ENCODE measurements around the gene TULP4.

The TULP4 gene

DNA sequence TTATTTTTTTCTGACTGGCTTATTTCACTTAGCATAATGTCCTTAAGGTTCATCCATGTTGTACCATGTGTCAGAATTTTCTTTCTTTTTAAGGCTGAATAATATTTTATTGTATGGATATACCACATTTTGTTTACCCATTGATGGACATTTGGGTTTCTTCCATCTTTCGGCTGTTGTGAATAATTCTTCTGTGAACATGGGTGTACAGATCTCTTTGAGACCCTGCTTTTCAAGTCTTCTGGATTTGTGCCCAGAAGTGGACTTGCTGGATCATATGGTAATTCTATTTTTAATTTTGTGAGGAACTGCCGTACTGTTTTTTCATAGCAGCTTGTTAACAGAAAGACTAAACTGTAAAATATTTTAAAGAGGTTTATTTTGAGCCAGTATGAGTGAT is 153.0 kb downstream of the TULP4 start:
- H2BK120ac ChIP-seq (ENCODE audit: insufficient read depth, low read length, poor library complexity): no peak overlapping the region
- H2AFZ ChIP-seq (ENCODE audit: insufficient read depth, low read length, poor library complexity): no peak overlapping the region
- H3K27me3 ChIP-seq (ENCODE audit: insufficient read depth, low read length): no peaks in the 10 kb centered on the region
- no peaks in the 10 kb centered on the region for H3K9me3 ChIP-seq (ENCODE audit: insufficient read depth, low read depth, low read length)
- H4K8ac ChIP-seq (ENCODE audit: low read depth, low read length): no peak overlapping the region
- WGBS (ENCODE audit: extremely low coverage, insufficient coverage, insufficient read length): no CpG with 5 or more reads among the region's 2 CpGs
- no peak overlapping the region for H2BK5ac ChIP-seq (ENCODE audit: low read depth, low read length, poor library complexity)
- H4K12ac ChIP-seq (ENCODE audit: low read depth, low read length): no peak overlapping the region
- H4K91ac ChIP-seq (ENCODE audit: low read depth, low read length): no peak overlapping the region
- H3K27ac ChIP-seq (ENCODE audit: low read depth, low read length): no peak overlapping the region
- H3K4ac ChIP-seq (ENCODE audit: low read depth, low read length): no peak overlapping the region
- DNase-seq: no peak
- peaks cover 13% of the 10 kb centered on the region in 2 experiments for H3K36me3 ChIP-seq (ENCODE audit: control insufficient read depth in 1 of 2, insufficient read depth in 2 of 2, low read length in 2 of 2)
- H3K4me1 ChIP-seq (ENCODE audit: control insufficient read depth in 1 of 2, insufficient read depth in 2 of 2, low read length in 2 of 2): no peaks in the 10 kb centered on the region
- no peak overlapping the region for H3K4me3 ChIP-seq (ENCODE audit: low read depth, low read length)
- H3K4me2 ChIP-seq (ENCODE audit: low read length): no peak overlapping the region
- H3K9ac ChIP-seq (ENCODE audit: low read length): no peak overlapping the region
- H3K23ac ChIP-seq (ENCODE audit: low read length): no peak overlapping the region
- no peak overlapping the region for H2AK5ac ChIP-seq (ENCODE audit: low read length)
- no peak overlapping the region for H2BK12ac ChIP-seq (ENCODE audit: low read length)
- H3K14ac ChIP-seq (ENCODE audit: low read length): no peak overlapping the region
- no peaks in the 10 kb centered on the region for H3K79me1 ChIP-seq (ENCODE audit: low read length)
- H3K18ac ChIP-seq (ENCODE audit: low read length): no peak overlapping the region
- H3K79me2 ChIP-seq (ENCODE audit: control insufficient read depth, insufficient read depth, low read length, poor library complexity): no peaks in the 10 kb centered on the region

DNA sequence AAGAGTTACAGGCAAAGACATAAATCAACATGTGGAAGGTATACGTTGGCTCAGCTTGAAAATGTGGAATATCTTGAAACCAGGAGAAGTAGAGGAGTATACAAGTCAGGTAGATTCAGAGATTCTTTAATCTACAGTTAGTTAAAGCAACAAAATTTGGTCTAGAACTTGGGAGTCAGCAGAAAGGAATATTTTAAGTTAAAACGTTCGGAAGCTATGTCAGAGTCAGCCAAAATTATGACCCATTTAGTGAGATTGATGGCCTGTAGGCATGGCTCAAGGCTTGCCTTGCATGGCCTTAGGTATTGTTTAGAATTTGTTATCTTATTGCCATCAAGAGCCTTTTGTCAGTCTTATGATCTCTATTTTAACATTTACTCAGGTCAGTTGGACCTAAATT is 153.5 kb downstream of the TULP4 start:
- Histone ChIP-seq H3K4ac (ENCODE audit: low read depth, low read length) (no peak overlapping the region), H3K27ac (ENCODE audit: low read depth, low read length) (no peak overlapping the region), H3K9ac (ENCODE audit: low read length) (no peak overlapping the region), H3K79me1 (ENCODE audit: low read length) (no peaks in the 10 kb centered on the region), H3K27me3 (ENCODE audit: insufficient read depth, low read length) (no peaks in the 10 kb centered on the region), H2AK5ac (ENCODE audit: low read length) (no peak overlapping the region), H3K4me1 (ENCODE audit: control insufficient read depth in 1 of 2, insufficient read depth in 2 of 2, low read length in 2 of 2) (no peaks in the 10 kb centered on the region), H3K18ac (ENCODE audit: low read length) (no peak overlapping the region), H3K9me3 (ENCODE audit: insufficient read depth, low read depth, low read length) (no peaks in the 10 kb centered on the region), H3K4me3 (ENCODE audit: low read depth, low read length) (no peak overlapping the region), H2AFZ (ENCODE audit: insufficient read depth, low read length, poor library complexity) (no peak overlapping the region), H3K14ac (ENCODE audit: low read length) (no peak overlapping the region), H3K23ac (ENCODE audit: low read length) (no peak overlapping the region), H3K4me2 (ENCODE audit: low read length) (no peak overlapping the region), H2BK12ac (ENCODE audit: low read length) (no peak overlapping the region), H4K8ac (ENCODE audit: low read depth, low read length) (no peak overlapping the region), H4K91ac (ENCODE audit: low read depth, low read length) (no peak overlapping the region), H3K36me3 (ENCODE audit: control insufficient read depth in 1 of 2, insufficient read depth in 2 of 2, low read length in 2 of 2) (peaks cover 13% of the 10 kb centered on the region in 2 experiments), H2BK5ac (ENCODE audit: low read depth, low read length, poor library complexity) (no peak overlapping the region), H4K12ac (ENCODE audit: low read depth, low read length) (no peak overlapping the region), H2BK120ac (ENCODE audit: insufficient read depth, low read length, poor library complexity) (no peak overlapping the region), H3K79me2 (ENCODE audit: control insufficient read depth, insufficient read depth, low read length, poor library complexity) (no peaks in the 10 kb centered on the region)
- WGBS (ENCODE audit: extremely low coverage, insufficient coverage, insufficient read length): no CpG with 5 or more reads among the region's 3 CpGs
- DNase-seq: peak in 1 of 2 donors; percentile 41

DNA sequence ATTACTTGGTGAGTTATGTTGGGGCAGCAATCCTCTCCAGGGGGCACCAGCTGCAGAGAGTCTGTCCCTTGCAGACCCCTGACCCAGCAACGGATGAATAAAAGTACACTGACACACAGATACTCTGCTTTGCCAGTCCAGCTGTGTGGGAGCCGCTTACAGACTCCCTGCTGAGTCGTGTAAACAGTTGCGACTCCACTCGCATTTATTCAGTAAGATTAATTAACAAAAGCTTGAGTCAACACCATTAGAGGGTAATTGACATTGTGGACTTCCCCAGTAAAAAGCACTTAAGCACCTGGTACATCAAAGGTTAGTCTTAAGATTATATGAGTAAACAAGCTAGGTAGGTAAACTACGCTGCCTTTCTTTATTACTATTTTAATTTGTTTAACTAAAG is 155.7 kb downstream of the TULP4 start:
- H3K27me3 ChIP-seq (ENCODE audit: insufficient read depth, low read length): no peaks in the 10 kb centered on the region
- no peak overlapping the region for H2AK5ac ChIP-seq (ENCODE audit: low read length)
- H2BK120ac ChIP-seq (ENCODE audit: insufficient read depth, low read length, poor library complexity): no peak overlapping the region
- no peaks in the 10 kb centered on the region for H3K4me1 ChIP-seq (ENCODE audit: control insufficient read depth in 1 of 2, insufficient read depth in 2 of 2, low read length in 2 of 2)
- no CpG with 5 or more reads among the region's 6 CpGs for WGBS (ENCODE audit: extremely low coverage, insufficient coverage, insufficient read length)
- peaks cover 8 to 10% of the 10 kb centered on the region in 2 experiments for H3K36me3 ChIP-seq (ENCODE audit: control insufficient read depth in 1 of 2, insufficient read depth in 2 of 2, low read length in 2 of 2)
- no peak overlapping the region for H3K4me3 ChIP-seq (ENCODE audit: low read depth, low read length)
- no peak overlapping the region for H2AFZ ChIP-seq (ENCODE audit: insufficient read depth, low read length, poor library complexity)
- H3K9ac ChIP-seq (ENCODE audit: low read length): no peak overlapping the region
- H3K14ac ChIP-seq (ENCODE audit: low read length): no peak overlapping the region
- no peaks in the 10 kb centered on the region for H3K9me3 ChIP-seq (ENCODE audit: insufficient read depth, low read depth, low read length)
- no peak for DNase-seq
- H3K4me2 ChIP-seq (ENCODE audit: low read length): no peak overlapping the region
- no peak overlapping the region for H2BK5ac ChIP-seq (ENCODE audit: low read depth, low read length, poor library complexity)
- H4K12ac ChIP-seq (ENCODE audit: low read depth, low read length): no peak overlapping the region
- H3K79me2 ChIP-seq (ENCODE audit: control insufficient read depth, insufficient read depth, low read length, poor library complexity): no peaks in the 10 kb centered on the region
- no peak overlapping the region for H3K18ac ChIP-seq (ENCODE audit: low read length)
- H3K23ac ChIP-seq (ENCODE audit: low read length): no peak overlapping the region
- no peak overlapping the region for H3K27ac ChIP-seq (ENCODE audit: low read depth, low read length)
- no peak overlapping the region for H3K4ac ChIP-seq (ENCODE audit: low read depth, low read length)
- H3K79me1 ChIP-seq (ENCODE audit: low read length): no peaks in the 10 kb centered on the region
- no peak overlapping the region for H4K91ac ChIP-seq (ENCODE audit: low read depth, low read length)
- H4K8ac ChIP-seq (ENCODE audit: low read depth, low read length): no peak overlapping the region
- H2BK12ac ChIP-seq (ENCODE audit: low read length): no peak overlapping the region

DNA sequence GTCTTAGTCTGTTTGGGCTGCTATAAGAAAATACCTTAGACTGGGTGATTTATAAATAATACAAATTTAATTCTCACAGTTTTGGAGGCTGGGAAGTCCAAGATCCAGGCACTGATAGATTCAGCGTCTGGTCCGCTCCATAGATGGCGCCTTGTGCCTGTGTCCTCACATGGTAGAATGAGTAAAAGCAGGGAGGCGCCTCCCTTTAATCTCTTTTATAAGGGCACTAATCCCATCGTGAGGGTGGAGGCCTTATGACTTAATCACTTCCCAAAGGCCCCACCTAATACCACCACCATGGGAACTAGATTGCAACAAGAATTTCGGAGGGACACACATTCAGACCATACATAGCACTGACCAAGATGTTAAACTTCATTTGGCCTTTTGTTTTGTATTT is 156.4 kb downstream of the TULP4 start:
- no peak overlapping the region for H2AK5ac ChIP-seq (ENCODE audit: low read length)
- no peak overlapping the region for H2BK120ac ChIP-seq (ENCODE audit: insufficient read depth, low read length, poor library complexity)
- no CpG with 5 or more reads among the region's 6 CpGs for WGBS (ENCODE audit: extremely low coverage, insufficient coverage, insufficient read length)
- H3K14ac ChIP-seq (ENCODE audit: low read length): no peak overlapping the region
- H3K18ac ChIP-seq (ENCODE audit: low read length): no peak overlapping the region
- H3K79me1 ChIP-seq (ENCODE audit: low read length): no peaks in the 10 kb centered on the region
- no peaks in the 10 kb centered on the region for H3K4me1 ChIP-seq (ENCODE audit: control insufficient read depth in 1 of 2, insufficient read depth in 2 of 2, low read length in 2 of 2)
- H2AFZ ChIP-seq (ENCODE audit: insufficient read depth, low read length, poor library complexity): no peak overlapping the region
- no peak overlapping the region for H3K4ac ChIP-seq (ENCODE audit: low read depth, low read length)
- no peak overlapping the region for H4K91ac ChIP-seq (ENCODE audit: low read depth, low read length)
- no peak for DNase-seq
- no peak overlapping the region for H3K9ac ChIP-seq (ENCODE audit: low read length)
- H4K12ac ChIP-seq (ENCODE audit: low read depth, low read length): no peak overlapping the region
- H3K27me3 ChIP-seq (ENCODE audit: insufficient read depth, low read length): no peaks in the 10 kb centered on the region
- H3K4me2 ChIP-seq (ENCODE audit: low read length): no peak overlapping the region
- H2BK12ac ChIP-seq (ENCODE audit: low read length): no peak overlapping the region
- no peak overlapping the region for H2BK5ac ChIP-seq (ENCODE audit: low read depth, low read length, poor library complexity)
- no peak overlapping the region for H3K27ac ChIP-seq (ENCODE audit: low read depth, low read length)
- H4K8ac ChIP-seq (ENCODE audit: low read depth, low read length): no peak overlapping the region
- H3K79me2 ChIP-seq (ENCODE audit: control insufficient read depth, insufficient read depth, low read length, poor library complexity): no peaks in the 10 kb centered on the region
- H3K4me3 ChIP-seq (ENCODE audit: low read depth, low read length): no peak overlapping the region
- H3K9me3 ChIP-seq (ENCODE audit: insufficient read depth, low read depth, low read length): no peaks in the 10 kb centered on the region
- H3K23ac ChIP-seq (ENCODE audit: low read length): no peak overlapping the region
- H3K36me3 ChIP-seq (ENCODE audit: control insufficient read depth in 1 of 2, insufficient read depth in 2 of 2, low read length in 2 of 2): peaks cover 8 to 10% of the 10 kb centered on the region in 2 experiments
